ENCODE measurements around the gene RASSF1.

The RASSF1 gene

GRCh38 chr3:50374363-50375257, 34.0 kb upstream of the RASSF1 start:
- Mint-ChIP-seq H3K36me3 (ENCODE audit: insufficient read depth) (peaks cover 7% of the 10 kb centered on the region), H3K4me3 (no peak overlapping the region), H3K27ac (no peak overlapping the region), H3K9me3 (no peaks in the 10 kb centered on the region), H3K27me3 (no peaks in the 10 kb centered on the region), H3K4me1 (ENCODE audit: low read depth in 2 of 2) (peaks cover 4 to 16% of the 10 kb centered on the region in 2 donors)
- ATAC-seq (replicated peaks) (no peak), DNase-seq (no peak)

GRCh38 chr3:50373146-50374051, 32.8 kb upstream of the RASSF1 start:
- peaks cover 10 to 18% of the 10 kb centered on the region in 2 donors for H3K4me1 Mint-ChIP-seq (ENCODE audit: low read depth in 2 of 2)
- H3K27me3 Mint-ChIP-seq = no peaks in the 10 kb centered on the region
- H3K27ac Mint-ChIP-seq = peak overlapping the region; percentile 30 to 44
- H3K4me3 Mint-ChIP-seq = no peak overlapping the region
- H3K36me3 Mint-ChIP-seq (ENCODE audit: insufficient read depth) = peaks cover 9% of the 10 kb centered on the region
- no peaks in the 10 kb centered on the region for H3K9me3 Mint-ChIP-seq
- no peak for ATAC-seq (replicated peaks)
- DNase-seq = no peak

GRCh38 chr3:50372349-50372748, 31.7 kb upstream of the RASSF1 start:
- Mint-ChIP-seq H3K36me3 (ENCODE audit: insufficient read depth) (peaks cover 6% of the 10 kb centered on the region), H3K27ac (peak overlapping the region in 1 of 2 donors; percentile 15), H3K9me3 (no peaks in the 10 kb centered on the region), H3K27me3 (no peaks in the 10 kb centered on the region), H3K4me1 (ENCODE audit: low read depth in 2 of 2) (peaks cover 12 to 19% of the 10 kb centered on the region in 2 donors), H3K4me3 (no peak overlapping the region)
- DNase-seq = no peak
- no peak for ATAC-seq (replicated peaks)

GRCh38 chr3:50371133-50371685, 30.6 kb upstream of the RASSF1 start:
- DNase-seq (no peak), ATAC-seq (replicated peaks) (no peak)
- peak overlapping the region in 1 of 2 donors; percentile 51 for H3K27ac Mint-ChIP-seq
- no peaks in the 10 kb centered on the region for H3K27me3 Mint-ChIP-seq
- H3K4me3 Mint-ChIP-seq = no peak overlapping the region
- peaks cover 6% of the 10 kb centered on the region for H3K36me3 Mint-ChIP-seq (ENCODE audit: insufficient read depth)
- peaks cover 16 to 22% of the 10 kb centered on the region in 2 donors for H3K4me1 Mint-ChIP-seq (ENCODE audit: low read depth in 2 of 2)
- no peaks in the 10 kb centered on the region for H3K9me3 Mint-ChIP-seq

GRCh38 chr3:50370594-50370993, 30.0 kb upstream of the RASSF1 start:
- Mint-ChIP-seq H3K27ac (peak overlapping the region in 1 of 2 donors; percentile 51), H3K36me3 (ENCODE audit: insufficient read depth) (peaks cover 11% of the 10 kb centered on the region), H3K4me1 (ENCODE audit: low read depth in 2 of 2) (peaks cover 23 to 28% of the 10 kb centered on the region in 2 donors), H3K27me3 (no peaks in the 10 kb centered on the region), H3K9me3 (no peaks in the 10 kb centered on the region), H3K4me3 (no peak overlapping the region)
- ATAC-seq (replicated peaks) = no peak
- no peak for DNase-seq

GRCh38 chr3:50369012-50369670, 28.5 kb upstream of the RASSF1 start:
- peaks cover 19% of the 10 kb centered on the region for H3K36me3 Mint-ChIP-seq (ENCODE audit: insufficient read depth)
- H3K4me1 Mint-ChIP-seq (ENCODE audit: low read depth in 2 of 2) = peaks cover 31 to 32% of the 10 kb centered on the region in 2 donors
- H3K4me3 Mint-ChIP-seq = no peak overlapping the region
- no peaks in the 10 kb centered on the region for H3K9me3 Mint-ChIP-seq
- ATAC-seq (replicated peaks) = no peak
- H3K27me3 Mint-ChIP-seq = no peaks in the 10 kb centered on the region
- peak overlapping the region in 1 of 2 donors; percentile 9 for H3K27ac Mint-ChIP-seq
- DNase-seq = no peak

GRCh38 chr3:50365842-50366220, 25.2 kb upstream of the RASSF1 start:
- Mint-ChIP-seq H3K36me3 (ENCODE audit: insufficient read depth) (peaks cover 19% of the 10 kb centered on the region), H3K27me3 (no peaks in the 10 kb centered on the region), H3K9me3 (no peaks in the 10 kb centered on the region), H3K4me3 (peak overlapping the region; percentile 87 to 90), H3K27ac (peak overlapping the region; percentile 95), H3K4me1 (ENCODE audit: low read depth in 2 of 2) (peaks cover 20 to 29% of the 10 kb centered on the region in 2 donors)
- ATAC-seq (replicated peaks) (no peak), DNase-seq (no peak)

- Mint-ChIP-seq H3K9me3 (no peaks in the 10 kb centered on the region), H3K4me1 (ENCODE audit: low read depth in 2 of 2) (peaks cover 20 to 29% of the 10 kb centered on the region in 2 donors), H3K4me3 (peak overlapping the region; percentile 87 to 90), H3K27ac (peak overlapping the region; percentile 95), H3K36me3 (ENCODE audit: insufficient read depth) (peaks cover 19% of the 10 kb centered on the region), H3K27me3 (no peaks in the 10 kb centered on the region)
- DNase-seq (peak; percentile 90 to 95 (median 91)), ATAC-seq (replicated peaks) (peak; percentile 97)
Observed at GRCh38 chr3:50365080-50365841, 24.6 kb upstream of the RASSF1 start.

- Mint-ChIP-seq H3K4me3 (peak overlapping the region; percentile 87 to 90), H3K27ac (peak overlapping the region; percentile 95), H3K36me3 (ENCODE audit: insufficient read depth) (peaks cover 19% of the 10 kb centered on the region), H3K4me1 (ENCODE audit: low read depth in 2 of 2) (peaks cover 22 to 32% of the 10 kb centered on the region in 2 donors), H3K9me3 (no peaks in the 10 kb centered on the region), H3K27me3 (no peaks in the 10 kb centered on the region)
- DNase-seq = no peak
- peak; percentile 18 for ATAC-seq (replicated peaks)
Observed at GRCh38 chr3:50364573-50365079, 24.0 kb upstream of the RASSF1 start.

GRCh38 chr3:50359760-50360110, 19.1 kb upstream of the RASSF1 start:
- Mint-ChIP-seq H3K9me3 (no peaks in the 10 kb centered on the region), H3K4me1 (ENCODE audit: low read depth in 2 of 2) (peaks cover 29 to 47% of the 10 kb centered on the region in 2 donors), H3K36me3 (ENCODE audit: insufficient read depth) (peaks cover 16% of the 10 kb centered on the region), H3K27ac (peak overlapping the region; percentile 95 to 97), H3K27me3 (no peaks in the 10 kb centered on the region), H3K4me3 (peak overlapping the region; percentile 93 to 97)
- DNase-seq (no peak), ATAC-seq (replicated peaks) (peak; percentile 14)

- Mint-ChIP-seq H3K27ac (peak within 1 kb of the TSS; percentile 95 to 97), H3K27me3 (no peaks in the 10 kb centered on the region), H3K4me3 (peak within 1 kb of the TSS; percentile 93 to 97), H3K9me3 (no peaks in the 10 kb centered on the region), H3K36me3 (ENCODE audit: insufficient read depth) (peaks cover 16% of the 10 kb centered on the region), H3K4me1 (ENCODE audit: low read depth in 2 of 2) (peaks cover 34 to 45% of the 10 kb centered on the region in 2 donors)
- ATAC-seq (replicated peaks) (peak; percentile 100), DNase-seq (peak; percentile 91 to 93 (median 91))
Observed at GRCh38 chr3:50358911-50359759, 18.5 kb upstream of the RASSF1 start, which contains the start of gene TMEM115. TSS of gene TMEM115 (minus strand) at chr3:50359521. CDS start at chr3:50359063, 458 bp downstream.
